GM19328 (cell line): Measurements from ENCODE around the gene TRIM36.

ENCODE experiments used
- ATAC-seq: cut with Tn5 transposase; IDR thresholded peaks from one replicate; pipeline ENCODE4 v1.9.1; 2021; ENCODE audit warnings: mild to moderate bottlenecking, moderate library complexity; ENCODE audit not compliant: unreplicated experiment

The TRIM36 gene

DNA sequence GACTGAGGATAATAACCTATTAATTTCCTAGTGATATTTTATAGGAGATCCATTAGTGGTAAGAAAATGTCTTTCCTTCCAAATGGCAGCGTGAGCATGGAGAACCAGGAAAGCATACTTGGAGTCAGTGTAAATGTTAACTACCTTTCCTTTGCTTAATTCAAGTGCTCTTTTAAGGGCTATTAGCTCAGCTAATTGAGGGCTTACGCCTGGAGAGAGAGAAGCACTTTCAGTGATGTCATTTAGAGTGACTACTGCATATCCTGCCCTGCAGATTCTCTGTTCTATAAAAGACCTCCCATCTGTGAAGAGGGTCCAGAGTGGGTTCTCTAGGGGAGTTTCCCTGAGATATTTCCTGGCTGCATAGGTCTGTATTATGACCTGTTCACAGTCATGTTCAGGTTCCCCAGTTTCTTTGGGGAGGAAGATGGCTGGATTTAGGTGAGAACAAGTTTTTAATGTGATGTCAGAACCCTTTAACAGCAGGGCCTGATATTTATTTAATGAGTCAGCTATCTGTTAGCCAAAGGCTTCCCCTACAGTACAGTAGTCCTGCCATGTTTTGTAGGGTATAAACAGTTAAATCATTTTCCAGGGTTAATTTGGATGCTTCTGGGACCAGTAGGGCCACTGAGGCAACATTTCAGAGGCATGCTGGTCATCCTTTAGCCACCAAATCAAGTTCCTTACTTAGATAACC is 89.6 kb downstream of the TRIM36 start:
- ATAC-seq = no peak
